HepG2 (cell line): ENCODE measurements around the gene GGNBP2. TPM values are rescaled to one million over a fixed set of nuclear protein-coding genes. Genes with fewer than 3 reads are reported as not detected.
A peak's percentile ranks its signal among the peaks of the same experiment; 100 is the strongest.

ENCODE experiments used
- ETV6 ChIP-seq: sonication (generic); formaldehyde crosslinking; conservative IDR thresholded peaks from 2 replicates; pipeline ENCODE4 v1.4.0; 2020; ENCODE audit warnings: missing genetic modification reagents
- GATAD1 ChIP-seq: IDR thresholded peaks from 2 replicates; pipeline ENCODE4 v1.6.1; 2016; ENCODE audit warnings: missing genetic modification reagents, missing compliant biosample characterization
- HDAC2 ChIP-seq: sonication (generic); formaldehyde crosslinking; IDR thresholded peaks from 2 replicates; pipeline ENCODE4 v1.4.0; 2020; ENCODE audit warnings: missing genetic modification reagents
- HES4 ChIP-seq: sonication (generic); formaldehyde crosslinking; IDR thresholded peaks from 2 replicates; pipeline ENCODE4 v1.9.0; 2021; ENCODE audit warnings: mild to moderate bottlenecking, missing genetic modification reagents, borderline replicate concordance
- HOXA5 ChIP-seq: sonication (generic); formaldehyde crosslinking; IDR thresholded peaks from 2 replicates; pipeline ENCODE4 v1.4.0; 2020; ENCODE audit warnings: missing genetic modification reagents
- IKZF4 ChIP-seq: sonication (generic); formaldehyde crosslinking; IDR thresholded peaks from 2 replicates; pipeline ENCODE4 v1.5.1; 2020; ENCODE audit warnings: borderline replicate concordance, mild to moderate bottlenecking, low read depth, missing genetic modification reagents; ENCODE audit errors: not compliant biosample characterization
- IRX3 ChIP-seq: sonication (generic); formaldehyde crosslinking; IDR thresholded peaks from 2 replicates; pipeline ENCODE4 v1.8.1; 2023; ENCODE audit warnings: mild to moderate bottlenecking, low read depth, missing genetic modification reagents, borderline replicate concordance
- MXD4 ChIP-seq: IDR thresholded peaks from 2 replicates; pipeline ENCODE4 v1.6.1; 2016; ENCODE audit warnings: mild to moderate bottlenecking, missing biosample characterization, missing genetic modification reagents
- PAWR ChIP-seq: sonication (generic); formaldehyde crosslinking; IDR thresholded peaks from 2 replicates; pipeline ENCODE4 v1.4.0; 2020; ENCODE audit warnings: missing genetic modification reagents, mild to moderate bottlenecking, borderline replicate concordance
- RAD21 ChIP-seq: fragments of 450-650 bp; formaldehyde crosslinking; IDR thresholded peaks from 2 replicates; pipeline ENCODE4 v1.5.0; 2020; ENCODE audit warnings: mild to moderate bottlenecking
- SMARCC2 ChIP-seq: fragments of 450-650 bp; IDR thresholded peaks from 2 replicates; pipeline ENCODE4 v1.6.1; 2017; ENCODE audit warnings: antibody characterized with exemption, mild to moderate bottlenecking
- WIZ ChIP-seq: sonication (generic); formaldehyde crosslinking; IDR thresholded peaks from 2 replicates; pipeline ENCODE4 v1.5.1; 2020; ENCODE audit warnings: mild to moderate bottlenecking, missing genetic modification reagents
- ZMYM2 ChIP-seq: sonication (generic); formaldehyde crosslinking; IDR thresholded peaks from 2 replicates; pipeline ENCODE4 v1.8.0; 2022; ENCODE audit warnings: mild to moderate bottlenecking, missing genetic modification reagents
- ZNF121 ChIP-seq: sonication (generic); formaldehyde crosslinking; IDR thresholded peaks from 2 replicates; pipeline ENCODE4 v1.5.0; 2020; ENCODE audit warnings: mild to moderate bottlenecking, missing genetic modification reagents
- ZNF337 ChIP-seq: sonication (generic); formaldehyde crosslinking; IDR thresholded peaks from 2 replicates; pipeline ENCODE4 v1.5.1; 2020; ENCODE audit warnings: missing genetic modification reagents, low read depth, mild to moderate bottlenecking, borderline replicate concordance
- ZNF34 ChIP-seq: sonication (generic); formaldehyde crosslinking; IDR thresholded peaks from 2 replicates; pipeline ENCODE4 v1.4.0; 2020; ENCODE audit warnings: mild to moderate bottlenecking, missing genetic modification reagents, borderline replicate concordance
- ZNF562 ChIP-seq: sonication (generic); formaldehyde crosslinking; IDR thresholded peaks from 2 replicates; pipeline ENCODE4 v1.8.0; 2022; ENCODE audit warnings: missing genetic modification reagents, borderline replicate concordance
- polyA plus RNA-seq, 8 experiments: library from polyadenylated mRNA; depleted of rRNA in 3 of 8; stranded (reverse) in 7 of 8; unstranded in 1 of 8; fragments of >200 nt; fragmentation: Illumina TruSeq in 4 of 8; extraction: Trizol in 4 of 8; gene quantifications; 2 replicates each; pipeline versions ENCODE4 v1.2.1 to v1.2.3, GENCODE V29; 2011 to 2016; ENCODE audit warnings: low read depth in 4 of 8, missing spikeins in 1 of 8, mixed read lengths in 1 of 8; ENCODE audit not compliant: insufficient read depth in 1 of 8
- total RNA-seq, 5 experiments: library from RNA; depleted of rRNA; stranded (reverse); fragments of >200 nt; fragmentation: Illumina TruSeq; extraction: Trizol; gene quantifications; 2 replicates each; pipeline ENCODE4 v1.2.3, GENCODE V29; 2016; ENCODE audit warnings: low read depth in 1 of 5
- TF ChIP-seq, protein P1 (sequence below): sonication (generic); formaldehyde crosslinking; IDR thresholded peaks from 2 replicates; pipeline ENCODE4 v1.4.0; 2020; ENCODE audit warnings: missing genetic modification reagents
- TF ChIP-seq, protein P2 (sequence below): sonication (generic); formaldehyde crosslinking; IDR thresholded peaks from 2 replicates; pipeline ENCODE4 v1.5.0; 2020; ENCODE audit warnings: mild to moderate bottlenecking, missing genetic modification reagents
- TF ChIP-seq, protein P3 (sequence below): sonication (generic); formaldehyde crosslinking; IDR thresholded peaks from 2 replicates; pipeline ENCODE4 v1.5.0; 2020; ENCODE audit warnings: mild to moderate bottlenecking, missing genetic modification reagents
- TF ChIP-seq, protein P4 (sequence below): sonication (generic); formaldehyde crosslinking; IDR thresholded peaks from 2 replicates; pipeline ENCODE4 v1.4.0; 2020; ENCODE audit warnings: missing genetic modification reagents

Gene GGNBP2
- total and polyA plus RNA-seq, 2 of the 13 experiments (the other 11 are each of a cell fraction or from before 2014, with no cell fraction given): 53.3 to 84.2 TPM

DNA sequence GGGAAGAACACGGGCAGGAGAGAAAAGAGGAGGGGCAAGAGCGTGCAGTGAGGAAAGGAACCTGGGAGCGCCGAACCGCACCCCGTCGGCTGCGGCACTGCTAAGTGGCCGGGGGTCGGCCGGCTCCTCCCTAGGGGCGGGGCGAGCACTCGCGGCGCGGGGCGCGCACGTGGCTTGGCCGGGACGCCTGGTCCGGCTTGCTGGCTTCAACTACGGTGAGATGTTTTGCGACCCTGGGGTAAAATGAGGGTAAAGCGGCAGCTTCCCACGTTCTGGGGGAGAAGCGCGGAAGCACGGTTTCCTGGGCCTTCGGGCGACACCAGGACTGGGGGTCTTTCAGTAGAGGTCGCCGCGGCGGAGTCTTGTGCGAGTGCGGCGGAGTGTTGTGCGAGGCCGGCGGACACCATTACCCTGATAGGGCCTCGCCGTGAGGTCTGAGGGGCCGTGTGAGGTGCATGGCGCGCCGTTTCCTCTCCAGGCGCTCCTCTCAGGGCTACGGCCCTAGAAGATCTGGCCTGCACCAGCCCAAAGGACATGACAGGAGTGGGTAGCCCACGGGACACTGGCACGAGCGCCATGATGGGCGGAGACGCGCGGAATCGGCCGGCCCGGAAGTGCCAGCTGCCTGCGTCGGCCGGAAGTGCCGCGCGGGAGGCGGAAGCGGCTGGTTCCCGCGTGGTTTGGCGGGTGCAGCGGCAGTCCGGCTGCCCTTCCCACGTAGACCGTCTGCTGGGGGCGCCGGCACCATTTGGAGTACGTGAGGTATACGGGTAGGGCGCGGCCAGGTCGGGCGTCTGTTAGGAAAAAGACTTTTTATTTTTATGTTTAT lies 9.7 kb upstream of the GGNBP2 start, which contains the start of the genes MYO19 and PIGW (continued):
- TF ChIP-seq, protein P1, sequence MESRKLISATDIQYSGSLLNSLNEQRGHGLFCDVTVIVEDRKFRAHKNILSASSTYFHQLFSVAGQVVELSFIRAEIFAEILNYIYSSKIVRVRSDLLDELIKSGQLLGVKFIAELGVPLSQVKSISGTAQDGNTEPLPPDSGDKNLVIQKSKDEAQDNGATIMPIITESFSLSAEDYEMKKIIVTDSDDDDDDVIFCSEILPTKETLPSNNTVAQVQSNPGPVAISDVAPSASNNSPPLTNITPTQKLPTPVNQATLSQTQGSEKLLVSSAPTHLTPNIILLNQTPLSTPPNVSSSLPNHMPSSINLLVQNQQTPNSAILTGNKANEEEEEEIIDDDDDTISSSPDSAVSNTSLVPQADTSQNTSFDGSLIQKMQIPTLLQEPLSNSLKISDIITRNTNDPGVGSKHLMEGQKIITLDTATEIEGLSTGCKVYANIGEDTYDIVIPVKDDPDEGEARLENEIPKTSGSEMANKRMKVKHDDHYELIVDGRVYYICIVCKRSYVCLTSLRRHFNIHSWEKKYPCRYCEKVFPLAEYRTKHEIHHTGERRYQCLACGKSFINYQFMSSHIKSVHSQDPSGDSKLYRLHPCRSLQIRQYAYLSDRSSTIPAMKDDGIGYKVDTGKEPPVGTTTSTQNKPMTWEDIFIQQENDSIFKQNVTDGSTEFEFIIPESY (CRISPR knock-in tag): no peak
- no peak for TF ChIP-seq SMARCC2
- peak; percentile 50 for TF ChIP-seq HDAC2 (CRISPR knock-in tag)
- TF ChIP-seq, protein P2, sequence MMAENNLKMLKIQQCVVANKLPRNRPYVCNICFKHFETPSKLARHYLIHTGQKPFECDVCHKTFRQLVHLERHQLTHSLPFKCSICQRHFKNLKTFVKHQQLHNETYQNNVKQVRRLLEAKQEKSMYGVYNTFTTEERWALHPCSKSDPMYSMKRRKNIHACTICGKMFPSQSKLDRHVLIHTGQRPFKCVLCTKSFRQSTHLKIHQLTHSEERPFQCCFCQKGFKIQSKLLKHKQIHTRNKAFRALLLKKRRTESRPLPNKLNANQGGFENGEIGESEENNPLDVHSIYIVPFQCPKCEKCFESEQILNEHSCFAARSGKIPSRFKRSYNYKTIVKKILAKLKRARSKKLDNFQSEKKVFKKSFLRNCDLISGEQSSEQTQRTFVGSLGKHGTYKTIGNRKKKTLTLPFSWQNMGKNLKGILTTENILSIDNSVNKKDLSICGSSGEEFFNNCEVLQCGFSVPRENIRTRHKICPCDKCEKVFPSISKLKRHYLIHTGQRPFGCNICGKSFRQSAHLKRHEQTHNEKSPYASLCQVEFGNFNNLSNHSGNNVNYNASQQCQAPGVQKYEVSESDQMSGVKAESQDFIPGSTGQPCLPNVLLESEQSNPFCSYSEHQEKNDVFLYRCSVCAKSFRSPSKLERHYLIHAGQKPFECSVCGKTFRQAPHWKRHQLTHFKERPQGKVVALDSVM (CRISPR knock-in tag): peak; percentile 44; the same call in 1 of the 2 replicates
- no peak for TF ChIP-seq IKZF4 (CRISPR knock-in tag)
- peak; percentile 14; the same call in 1 of the 2 replicates for TF ChIP-seq HOXA5 (CRISPR knock-in tag)
- TF ChIP-seq ZNF34 (CRISPR knock-in tag): 0 out of 2 replicates have a peak, but pooled peaks have one; percentile 12
- TF ChIP-seq, protein P3, sequence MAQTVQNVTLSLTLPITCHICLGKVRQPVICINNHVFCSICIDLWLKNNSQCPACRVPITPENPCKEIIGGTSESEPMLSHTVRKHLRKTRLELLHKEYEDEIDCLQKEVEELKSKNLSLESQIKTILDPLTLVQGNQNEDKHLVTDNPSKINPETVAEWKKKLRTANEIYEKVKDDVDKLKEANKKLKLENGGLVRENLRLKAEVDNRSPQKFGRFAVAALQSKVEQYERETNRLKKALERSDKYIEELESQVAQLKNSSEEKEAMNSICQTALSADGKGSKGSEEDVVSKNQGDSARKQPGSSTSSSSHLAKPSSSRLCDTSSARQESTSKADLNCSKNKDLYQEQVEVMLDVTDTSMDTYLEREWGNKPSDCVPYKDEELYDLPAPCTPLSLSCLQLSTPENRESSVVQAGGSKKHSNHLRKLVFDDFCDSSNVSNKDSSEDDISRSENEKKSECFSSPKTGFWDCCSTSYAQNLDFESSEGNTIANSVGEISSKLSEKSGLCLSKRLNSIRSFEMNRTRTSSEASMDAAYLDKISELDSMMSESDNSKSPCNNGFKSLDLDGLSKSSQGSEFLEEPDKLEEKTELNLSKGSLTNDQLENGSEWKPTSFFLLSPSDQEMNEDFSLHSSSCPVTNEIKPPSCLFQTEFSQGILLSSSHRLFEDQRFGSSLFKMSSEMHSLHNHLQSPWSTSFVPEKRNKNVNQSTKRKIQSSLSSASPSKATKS (CRISPR knock-in tag): peak; percentile 74; the same call in 1 of the 2 replicates
- TF ChIP-seq ZNF337 (CRISPR knock-in tag): peak; percentile 73; the same call in 1 of the 2 replicates
- no peak for TF ChIP-seq PAWR (CRISPR knock-in tag)
- TF ChIP-seq GATAD1 (CRISPR knock-in tag): peak; percentile 94
- no peak; the same call in none of the 2 replicates for TF ChIP-seq HES4 (CRISPR knock-in tag)
- peak; percentile 20; the same call in 1 of the 2 replicates for TF ChIP-seq RAD21 (CRISPR knock-in tag)
- TF ChIP-seq WIZ (CRISPR knock-in tag): 0 out of 2 replicates have a peak, but pooled peaks have one; percentile 23
- TF ChIP-seq ETV6 (CRISPR knock-in tag): no peak; the same call in 1 of the 2 replicates
- no peak; the same call in none of the 2 replicates for TF ChIP-seq ZNF121 (CRISPR knock-in tag)
- no peak; the same call in 1 of the 2 replicates for TF ChIP-seq ZMYM2 (CRISPR knock-in tag)
- peak; percentile 95 for TF ChIP-seq MXD4 (CRISPR knock-in tag)
- no peak for TF ChIP-seq ZNF562 (CRISPR knock-in tag)
- TF ChIP-seq IRX3 (CRISPR knock-in tag): no peak
- TF ChIP-seq, protein P4, sequence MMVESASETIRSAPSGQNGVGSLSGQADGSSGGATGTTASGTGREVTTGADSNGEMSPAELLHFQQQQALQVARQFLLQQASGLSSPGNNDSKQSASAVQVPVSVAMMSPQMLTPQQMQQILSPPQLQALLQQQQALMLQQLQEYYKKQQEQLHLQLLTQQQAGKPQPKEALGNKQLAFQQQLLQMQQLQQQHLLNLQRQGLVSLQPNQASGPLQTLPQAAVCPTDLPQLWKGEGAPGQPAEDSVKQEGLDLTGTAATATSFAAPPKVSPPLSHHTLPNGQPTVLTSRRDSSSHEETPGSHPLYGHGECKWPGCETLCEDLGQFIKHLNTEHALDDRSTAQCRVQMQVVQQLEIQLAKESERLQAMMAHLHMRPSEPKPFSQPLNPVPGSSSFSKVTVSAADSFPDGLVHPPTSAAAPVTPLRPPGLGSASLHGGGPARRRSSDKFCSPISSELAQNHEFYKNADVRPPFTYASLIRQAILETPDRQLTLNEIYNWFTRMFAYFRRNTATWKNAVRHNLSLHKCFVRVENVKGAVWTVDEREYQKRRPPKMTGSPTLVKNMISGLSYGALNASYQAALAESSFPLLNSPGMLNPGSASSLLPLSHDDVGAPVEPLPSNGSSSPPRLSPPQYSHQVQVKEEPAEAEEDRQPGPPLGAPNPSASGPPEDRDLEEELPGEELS (CRISPR knock-in tag): peak; percentile 51; the same call in 1 of the 2 replicates
